Astrocyte of the spinal cord (primary cell): ENCODE data around the gene BRIX1.
A peak's percentile ranks its signal among the peaks of the same experiment; 100 is the strongest.

Experiments used
- DNase-seq: peaks from one replicate; pipeline ENCODE4 v3.0.0; 2011; ENCODE audit warnings: low read depth, low spot score
- H3K4me3 ChIP-seq: 2 replicates; pipeline ENCODE4 v1.5.1; 2011; ENCODE audit warnings: low read depth, mild to moderate bottlenecking, low read length, moderate library complexity
- CTCF ChIP-seq: IDR thresholded peaks from 2 replicates; pipeline ENCODE4 v1.5.1; 2012; ENCODE audit warnings: low read depth, mild to moderate bottlenecking, low read length, inconsistent platforms
- in situ Hi-C: cut with HindIII; loops from 2 replicates; pipeline ENCODE4 v1.10.0; 2017; ENCODE audit warnings: low sequenced_read_pairs

BRIX1 gene

GRCh38 chr5:34894716-34895115 lies 20.8 kb upstream of the BRIX1 start:
- no peak for DNase-seq
- H3K4me3 ChIP-seq = no peak overlapping the region
- in situ Hi-C loops = no loop called here
- no peak for TF ChIP-seq CTCF

DNA sequence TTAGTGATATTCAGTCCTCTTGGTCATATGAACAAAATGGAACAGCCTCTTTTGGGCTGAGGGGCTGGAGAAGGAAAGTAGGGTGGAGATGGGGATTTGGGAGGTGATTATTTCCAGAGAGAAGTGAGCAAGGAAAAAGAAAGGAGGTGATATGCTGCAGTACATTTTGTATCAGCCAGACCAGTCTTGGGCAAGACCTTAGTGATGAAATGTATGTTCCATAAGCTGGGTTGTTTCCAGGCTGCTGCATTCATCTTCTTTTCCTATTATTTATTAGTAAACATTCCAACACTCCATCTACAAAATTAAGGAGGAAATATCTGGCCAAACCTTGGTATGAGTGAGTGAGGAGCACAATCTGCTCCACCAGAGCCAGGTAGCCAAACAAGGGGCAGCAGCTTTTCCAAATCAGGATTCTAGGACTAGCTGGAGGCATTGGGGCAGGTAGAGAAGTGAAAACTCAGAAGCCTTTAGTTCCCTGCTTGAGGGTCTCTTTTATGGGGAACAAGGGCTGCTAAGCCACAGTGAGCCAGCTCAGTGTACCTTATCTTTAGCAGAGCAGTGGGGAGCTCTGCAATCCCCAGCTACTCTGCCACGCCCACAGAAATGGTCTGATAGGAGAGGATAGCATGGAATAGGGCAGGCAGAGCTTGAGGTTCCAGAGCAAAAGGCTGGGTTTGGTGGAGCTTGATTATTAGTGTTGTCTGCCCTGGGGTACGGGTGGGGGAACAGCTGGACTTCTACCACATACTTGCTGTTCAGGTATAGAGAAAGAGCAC lies 19.7 kb upstream of the BRIX1 start:
- no peak overlapping the region for H3K4me3 ChIP-seq
- DNase-seq = no peak
- TF ChIP-seq CTCF = no peak
- in situ Hi-C loops = no loop called here

GRCh38 chr5:34897646-34898045 lies 17.9 kb upstream of the BRIX1 start:
- no peak overlapping the region for H3K4me3 ChIP-seq
- no peak for TF ChIP-seq CTCF
- in situ Hi-C loops = no loop called here
- no peak for DNase-seq

DNA sequence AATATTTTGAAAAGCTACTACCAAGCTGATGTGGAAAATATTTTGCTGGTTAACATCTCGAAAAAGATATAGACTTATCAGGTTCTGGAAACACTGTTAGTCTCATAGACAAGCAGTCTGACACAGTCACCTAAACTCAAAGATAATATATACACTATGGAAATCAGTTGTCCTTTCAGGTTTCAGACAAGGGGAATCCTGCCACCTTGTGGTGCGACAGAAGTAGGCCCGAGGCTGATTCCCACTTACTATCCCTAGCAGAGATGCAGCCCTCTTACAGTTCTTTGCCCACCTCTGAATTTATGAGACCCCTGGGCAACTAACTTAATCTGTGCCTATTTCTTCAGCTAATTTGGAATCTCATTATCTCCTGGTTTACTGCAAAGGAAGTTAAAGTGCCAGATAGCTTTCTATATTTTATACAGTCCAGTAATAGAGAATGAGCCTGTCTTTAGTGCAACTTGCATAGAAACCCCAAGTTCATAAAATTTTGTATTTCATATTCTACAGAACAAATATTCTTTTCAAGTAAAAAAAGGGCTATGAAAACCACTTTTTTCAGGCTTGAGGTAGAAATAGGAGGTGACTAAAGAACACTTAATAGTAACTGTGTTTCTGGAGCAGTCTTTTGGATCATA lies 17.1 kb upstream of the BRIX1 start:
- peak; percentile 74 for DNase-seq
- in situ Hi-C loops = no loop called here

GRCh38 chr5:34899066-34899465 lies 16.4 kb upstream of the BRIX1 start:
- DNase-seq = no peak
- H3K4me3 ChIP-seq = no peak overlapping the region
- TF ChIP-seq CTCF = no peak
- in situ Hi-C loops = no loop called here

More for the DNA sequence above, 17.1 kb upstream of the BRIX1 start:
- H3K4me3 ChIP-seq = no peak overlapping the region
- TF ChIP-seq CTCF = peak; percentile 84

DNA sequence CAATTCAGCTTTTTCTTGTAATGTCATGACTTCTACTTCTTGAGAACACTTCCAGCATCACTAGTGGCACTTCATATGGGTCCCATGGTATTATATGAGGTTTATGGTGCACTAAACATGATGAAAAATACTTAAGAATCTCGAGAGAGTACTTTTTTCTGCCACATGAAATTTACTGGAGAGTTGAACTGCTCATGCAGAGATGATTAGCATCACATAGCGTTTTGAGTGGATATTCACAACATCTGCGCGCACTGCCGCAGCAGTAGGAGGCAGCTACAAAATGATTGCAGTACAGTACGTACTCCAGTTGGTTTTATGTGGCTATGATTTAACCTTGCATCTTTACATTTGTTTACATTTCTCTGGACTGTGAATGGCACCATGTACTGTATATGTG lies 14.9 kb upstream of the BRIX1 start:
- DNase-seq = no peak
- TF ChIP-seq CTCF = no peak
- in situ Hi-C loops = no loop called here
- H3K4me3 ChIP-seq = no peak overlapping the region
